Measurements from ENCODE around the gene COL18A1.

The COL18A1 gene

GRCh38 chr21:45365186-45365607 is 39.8 kb upstream of the COL18A1 start:
- peak overlapping the region; percentile 91 for H3K18ac ChIP-seq (ENCODE audit: low read length)
- H3K4me1 ChIP-seq (ENCODE audit: control insufficient read depth in 2 of 2, insufficient read depth in 1 of 2, low read depth in 1 of 2, low read length in 2 of 2), result peaks cover 2 to 38% of the 10 kb centered on the region in 2 donors
- DNase-seq (ENCODE audit: low spot score), result no peak
- H3K27ac ChIP-seq (replicated peaks; ENCODE audit: low read length), result no peak overlapping the region
- no peak overlapping the region for H3K4me3 ChIP-seq (ENCODE audit: low read length in 2 of 2)
- H3K27me3 ChIP-seq (ENCODE audit: control insufficient read depth in 3 of 3, insufficient read depth in 3 of 3, low read depth in 1 of 3, low read length in 3 of 3), result peaks cover 0 to 16% (median 0%) of the 10 kb centered on the region in 3 experiments
- no peak overlapping the region for H2BK120ac ChIP-seq (ENCODE audit: low read depth, low read length)
- H3K4me2 ChIP-seq (ENCODE audit: insufficient read depth, low read length, poor library complexity, severe bottlenecking), result no peak overlapping the region
- H3K79me1 ChIP-seq (ENCODE audit: low read depth, low read length), result peaks cover 2% of the 10 kb centered on the region
- no peaks in the 10 kb centered on the region for H3K9me3 ChIP-seq (replicated peaks in 1 of 2; ENCODE audit: control insufficient read depth in 2 of 2, insufficient read depth in 1 of 2, low read depth in 1 of 2, low read length in 2 of 2)
- H3K9ac ChIP-seq (ENCODE audit: low read depth, low read length, poor library complexity), result no peak overlapping the region
- H2BK15ac ChIP-seq (ENCODE audit: low read length), result peak overlapping the region; percentile 81
- H3K14ac ChIP-seq (ENCODE audit: low read length), result peak overlapping the region; percentile 89
- peak overlapping the region; percentile 97 for H2AK5ac ChIP-seq (ENCODE audit: low read depth, low read length)
- peak overlapping the region; percentile 11 for H3K4ac ChIP-seq (ENCODE audit: low read length)
- H4K91ac ChIP-seq (ENCODE audit: low read depth, low read length, poor library complexity), result no peak overlapping the region
- H2BK12ac ChIP-seq (ENCODE audit: low read length), result peak overlapping the region; percentile 90
- peak overlapping the region; percentile 85 for H3K23ac ChIP-seq (ENCODE audit: low read depth, low read length, poor library complexity)
- H4K8ac ChIP-seq (ENCODE audit: low read depth, low read length), result no peak overlapping the region
- no CpG with 5 or more reads among the region's 25 CpGs for WGBS, 2 donors (ENCODE audit: extremely low coverage in 2 of 2, insufficient read length in 2 of 2, insufficient replicate concordance in 1 of 2)
- peak overlapping the region; percentile 75 for H2BK5ac ChIP-seq (ENCODE audit: low read length)
- H2AFZ ChIP-seq (ENCODE audit: low read length), result no peak overlapping the region
- no peaks in the 10 kb centered on the region for H3K36me3 ChIP-seq (replicated peaks in 1 of 2; ENCODE audit: control insufficient read depth in 2 of 2, insufficient read depth in 2 of 2, low read length in 2 of 2)

- H3K4me3 ChIP-seq (ENCODE audit: low read length in 2 of 2), result no peak overlapping the region
- H3K4ac ChIP-seq (ENCODE audit: low read length), result no peak overlapping the region
- H2BK5ac ChIP-seq (ENCODE audit: low read length), result peak overlapping the region; percentile 75
- H2BK120ac ChIP-seq (ENCODE audit: low read depth, low read length), result no peak overlapping the region
- H3K9ac ChIP-seq (ENCODE audit: low read depth, low read length, poor library complexity), result no peak overlapping the region
- H2BK15ac ChIP-seq (ENCODE audit: low read length), result peak overlapping the region; percentile 81
- WGBS, 2 donors (ENCODE audit: extremely low coverage in 2 of 2, insufficient read length in 2 of 2, insufficient replicate concordance in 1 of 2), result no CpG with 5 or more reads among the region's 26 CpGs
- no peak overlapping the region for H3K23ac ChIP-seq (ENCODE audit: low read depth, low read length, poor library complexity)
- no peak overlapping the region for H2AFZ ChIP-seq (ENCODE audit: low read length)
- peaks cover 2% of the 10 kb centered on the region for H3K79me1 ChIP-seq (ENCODE audit: low read depth, low read length)
- H3K4me2 ChIP-seq (ENCODE audit: insufficient read depth, low read length, poor library complexity, severe bottlenecking), result no peak overlapping the region
- no peaks in the 10 kb centered on the region for H3K9me3 ChIP-seq (replicated peaks in 1 of 2; ENCODE audit: control insufficient read depth in 2 of 2, insufficient read depth in 1 of 2, low read depth in 1 of 2, low read length in 2 of 2)
- H4K91ac ChIP-seq (ENCODE audit: low read depth, low read length, poor library complexity), result no peak overlapping the region
- H3K18ac ChIP-seq (ENCODE audit: low read length), result peak overlapping the region; percentile 91
- H3K27ac ChIP-seq (replicated peaks; ENCODE audit: low read length), result no peak overlapping the region
- H3K4me1 ChIP-seq (ENCODE audit: control insufficient read depth in 2 of 2, insufficient read depth in 1 of 2, low read depth in 1 of 2, low read length in 2 of 2), result peaks cover 2 to 35% of the 10 kb centered on the region in 2 donors
- no peak overlapping the region for H3K14ac ChIP-seq (ENCODE audit: low read length)
- H2BK12ac ChIP-seq (ENCODE audit: low read length), result peak overlapping the region; percentile 90
- H2AK5ac ChIP-seq (ENCODE audit: low read depth, low read length), result peak overlapping the region; percentile 97
- no peak for DNase-seq (ENCODE audit: low spot score)
- peaks cover 0 to 16% (median 0%) of the 10 kb centered on the region in 3 experiments for H3K27me3 ChIP-seq (ENCODE audit: control insufficient read depth in 3 of 3, insufficient read depth in 3 of 3, low read depth in 1 of 3, low read length in 3 of 3)
- no peaks in the 10 kb centered on the region for H3K36me3 ChIP-seq (replicated peaks in 1 of 2; ENCODE audit: control insufficient read depth in 2 of 2, insufficient read depth in 2 of 2, low read length in 2 of 2)
- no peak overlapping the region for H4K8ac ChIP-seq (ENCODE audit: low read depth, low read length)
Observed at GRCh38 chr21:45365608-45366241, 39.2 kb upstream of the COL18A1 start.

- H3K9me3 ChIP-seq (replicated peaks in 1 of 2; ENCODE audit: control insufficient read depth in 2 of 2, insufficient read depth in 1 of 2, low read depth in 1 of 2, low read length in 2 of 2), result no peaks in the 10 kb centered on the region
- H3K4ac ChIP-seq (ENCODE audit: low read length), result no peak overlapping the region
- H2AK5ac ChIP-seq (ENCODE audit: low read depth, low read length), result peak overlapping the region; percentile 90
- H3K4me3 ChIP-seq (ENCODE audit: low read length in 2 of 2), result no peak overlapping the region
- no peak overlapping the region for H2BK120ac ChIP-seq (ENCODE audit: low read depth, low read length)
- H3K14ac ChIP-seq (ENCODE audit: low read length), result peak overlapping the region; percentile 82
- H3K18ac ChIP-seq (ENCODE audit: low read length), result peak overlapping the region; percentile 89
- H2BK5ac ChIP-seq (ENCODE audit: low read length), result peak overlapping the region; percentile 48
- no peak overlapping the region for H3K27ac ChIP-seq (replicated peaks; ENCODE audit: low read length)
- H3K27me3 ChIP-seq (ENCODE audit: control insufficient read depth in 3 of 3, insufficient read depth in 3 of 3, low read depth in 1 of 3, low read length in 3 of 3), result peaks cover 0 to 15% (median 0%) of the 10 kb centered on the region in 3 experiments
- no peak overlapping the region for H3K9ac ChIP-seq (ENCODE audit: low read depth, low read length, poor library complexity)
- WGBS, 2 donors (ENCODE audit: extremely low coverage in 2 of 2, insufficient read length in 2 of 2, insufficient replicate concordance in 1 of 2), result no CpG with 5 or more reads among the region's 17 CpGs
- H2BK15ac ChIP-seq (ENCODE audit: low read length), result peak overlapping the region; percentile 89
- DNase-seq (ENCODE audit: low spot score), result no peak
- peak overlapping the region; percentile 94 for H2BK12ac ChIP-seq (ENCODE audit: low read length)
- H4K8ac ChIP-seq (ENCODE audit: low read depth, low read length), result no peak overlapping the region
- no peak overlapping the region for H4K91ac ChIP-seq (ENCODE audit: low read depth, low read length, poor library complexity)
- H3K23ac ChIP-seq (ENCODE audit: low read depth, low read length, poor library complexity), result peak overlapping the region; percentile 91
- H3K79me1 ChIP-seq (ENCODE audit: low read depth, low read length), result peaks cover 2% of the 10 kb centered on the region
- no peak overlapping the region for H3K4me2 ChIP-seq (ENCODE audit: insufficient read depth, low read length, poor library complexity, severe bottlenecking)
- no peaks in the 10 kb centered on the region for H3K36me3 ChIP-seq (replicated peaks in 1 of 2; ENCODE audit: control insufficient read depth in 2 of 2, insufficient read depth in 2 of 2, low read length in 2 of 2)
- H3K4me1 ChIP-seq (ENCODE audit: control insufficient read depth in 2 of 2, insufficient read depth in 1 of 2, low read depth in 1 of 2, low read length in 2 of 2), result peaks cover 2 to 29% of the 10 kb centered on the region in 2 donors
- H2AFZ ChIP-seq (ENCODE audit: low read length), result no peak overlapping the region
Observed at GRCh38 chr21:45366476-45366875, 38.5 kb upstream of the COL18A1 start.

- peak overlapping the region; percentile 90 for H2AK5ac ChIP-seq (ENCODE audit: low read depth, low read length)
- no peak overlapping the region for H3K27ac ChIP-seq (replicated peaks; ENCODE audit: low read length)
- no peak overlapping the region for H3K4me2 ChIP-seq (ENCODE audit: insufficient read depth, low read length, poor library complexity, severe bottlenecking)
- no peaks in the 10 kb centered on the region for H3K9me3 ChIP-seq (replicated peaks in 1 of 2; ENCODE audit: control insufficient read depth in 2 of 2, insufficient read depth in 1 of 2, low read depth in 1 of 2, low read length in 2 of 2)
- no peak overlapping the region for H2AFZ ChIP-seq (ENCODE audit: low read length)
- DNase-seq (ENCODE audit: low spot score), result no peak
- H3K9ac ChIP-seq (ENCODE audit: low read depth, low read length, poor library complexity), result no peak overlapping the region
- no CpG with 5 or more reads among the region's 14 CpGs for WGBS, 2 donors (ENCODE audit: extremely low coverage in 2 of 2, insufficient read length in 2 of 2, insufficient replicate concordance in 1 of 2)
- peak overlapping the region; percentile 89 for H3K18ac ChIP-seq (ENCODE audit: low read length)
- peak overlapping the region; percentile 91 for H3K23ac ChIP-seq (ENCODE audit: low read depth, low read length, poor library complexity)
- H3K36me3 ChIP-seq (replicated peaks in 1 of 2; ENCODE audit: control insufficient read depth in 2 of 2, insufficient read depth in 2 of 2, low read length in 2 of 2), result no peaks in the 10 kb centered on the region
- no peak overlapping the region for H2BK120ac ChIP-seq (ENCODE audit: low read depth, low read length)
- peak overlapping the region; percentile 89 for H2BK15ac ChIP-seq (ENCODE audit: low read length)
- H3K79me1 ChIP-seq (ENCODE audit: low read depth, low read length), result peaks cover 2% of the 10 kb centered on the region
- peak overlapping the region; percentile 48 for H2BK5ac ChIP-seq (ENCODE audit: low read length)
- H3K27me3 ChIP-seq (ENCODE audit: control insufficient read depth in 3 of 3, insufficient read depth in 3 of 3, low read depth in 1 of 3, low read length in 3 of 3), result peaks cover 0 to 13% (median 0%) of the 10 kb centered on the region in 3 experiments
- peak overlapping the region; percentile 94 for H2BK12ac ChIP-seq (ENCODE audit: low read length)
- no peak overlapping the region for H4K8ac ChIP-seq (ENCODE audit: low read depth, low read length)
- H3K14ac ChIP-seq (ENCODE audit: low read length), result peak overlapping the region; percentile 82
- no peak overlapping the region for H3K4me3 ChIP-seq (ENCODE audit: low read length in 2 of 2)
- H3K4ac ChIP-seq (ENCODE audit: low read length), result no peak overlapping the region
- peaks cover 0 to 24% of the 10 kb centered on the region in 2 donors for H3K4me1 ChIP-seq (ENCODE audit: control insufficient read depth in 2 of 2, insufficient read depth in 1 of 2, low read depth in 1 of 2, low read length in 2 of 2)
- H4K91ac ChIP-seq (ENCODE audit: low read depth, low read length, poor library complexity), result no peak overlapping the region
Observed at GRCh38 chr21:45366931-45367401, 38.0 kb upstream of the COL18A1 start.
